Smooth muscle cell (in vitro differentiated cells): Measurements from ENCODE around the gene TMEM30A. TPM values are rescaled to one million over a fixed set of nuclear protein-coding genes. Genes with fewer than 3 reads are reported as not detected.

Source experiments
- DNase-seq: peaks from one replicate; lab custom pipeline; 2025; ENCODE audit not compliant: unreplicated experiment; lab: John Stamatoyannopoulos, UW
- H2AFZ ChIP-seq: fragments of 200-600 bp; sonication (generic); 2 replicates; pipeline ENCODE4 v1.6.0; 2016; ENCODE audit warnings: antibody characterized with exemption, low read depth, mild to moderate bottlenecking
- H3F3A ChIP-seq: fragments of 200-600 bp; sonication (generic); 2 replicates; pipeline ENCODE4 v1.6.0; 2017; ENCODE audit warnings: antibody characterized with exemption, low read depth
- H3K27ac ChIP-seq: fragments of 200-600 bp; sonication (generic); 2 replicates; pipeline ENCODE4 v1.5.1; 2016; ENCODE audit warnings: low read depth, mild to moderate bottlenecking
- H3K27me3 ChIP-seq: fragments of 200-600 bp; sonication (generic); 2 replicates; pipeline ENCODE4 v1.6.1; 2016; ENCODE audit warnings: low read depth, mild to moderate bottlenecking
- H3K36me3 ChIP-seq: fragments of 200-600 bp; sonication (generic); 2 replicates; pipeline ENCODE4 v1.5.1; 2016; ENCODE audit warnings: low read depth
- H3K4me1 ChIP-seq: fragments of 200-600 bp; sonication (generic); 2 replicates; pipeline ENCODE4 v1.5.1; 2016; ENCODE audit warnings: low read depth
- H3K4me2 ChIP-seq: fragments of 200-600 bp; sonication (generic); 2 replicates; pipeline ENCODE4 v1.6.0; 2016; ENCODE audit warnings: mild to moderate bottlenecking
- H3K4me3 ChIP-seq: fragments of 200-600 bp; sonication (generic); 2 replicates; pipeline ENCODE4 v1.5.1; 2016; ENCODE audit warnings: mild to moderate bottlenecking
- H3K79me2 ChIP-seq: fragments of 200-600 bp; sonication (generic); 2 replicates; pipeline ENCODE4 v1.6.0; 2016; ENCODE audit warnings: low read depth, mild to moderate bottlenecking
- H3K9ac ChIP-seq: fragments of 200-600 bp; sonication (generic); 2 replicates; pipeline ENCODE4 v1.6.0; 2016; ENCODE audit warnings: low read depth
- H3K9me3 ChIP-seq: fragments of 200-600 bp; sonication (generic); replicated peaks from 2 replicates; pipeline ENCODE4 v1.5.1; 2016; ENCODE audit warnings: low read depth
- H4K20me1 ChIP-seq: fragments of 200-600 bp; sonication (generic); 2 replicates; pipeline ENCODE4 v1.6.0; 2016; ENCODE audit warnings: low read depth
- CTCF ChIP-seq: fragments of 200-600 bp; sonication (generic); IDR thresholded peaks from 2 replicates; pipeline ENCODE4 v1.5.1; 2017; ENCODE audit warnings: borderline replicate concordance, mild to moderate bottlenecking, antibody characterized with exemption; ENCODE audit not compliant: insufficient read depth, poor library complexity, severe bottlenecking
- WGBS: methylation state at CpG from one replicate; pipeline ENCODE4 v1.1.7; 2016; ENCODE audit warnings: low lambda C conversion rate; 5-methylcytosine and 5-hydroxymethylcytosine counted together
- polyA plus RNA-seq: library from polyadenylated mRNA; unstranded; fragments of >200 nt; fragmentation: Nextera tagmentation; extraction: Ambion mirVana; gene quantifications from 2 replicates; pipeline ENCODE4 v1.2.1, GENCODE V29; 2016
- total RNA-seq: library from RNA; depleted of rRNA; stranded (reverse); fragments of >200 nt; gene quantifications from 2 replicates; pipeline ENCODE4 v1.2.3, GENCODE V29; 2014

The TMEM30A gene
- total and polyA plus RNA-seq, 2 experiments from 2014 or later, result 110 to 230 TPM

GRCh38 chr6:75307364-75308004 lies 22.9 kb upstream of the TMEM30A start:
- no peak for TF ChIP-seq CTCF
- H3F3A ChIP-seq, result no peaks in the 10 kb centered on the region
- WGBS, result 91% methylated on average over 2 of the region's 2 CpGs
- no peak overlapping the region for H3K4me2 ChIP-seq
- no peak overlapping the region for H3K4me3 ChIP-seq
- H3K79me2 ChIP-seq, result no peaks in the 10 kb centered on the region
- no peak overlapping the region for H2AFZ ChIP-seq
- no peak overlapping the region for H3K27ac ChIP-seq
- DNase-seq, result no peak
- H4K20me1 ChIP-seq, result no peaks in the 10 kb centered on the region
- H3K9ac ChIP-seq, result no peak overlapping the region
- no peaks in the 10 kb centered on the region for H3K27me3 ChIP-seq
- H3K9me3 ChIP-seq, result no peaks in the 10 kb centered on the region
- no peaks in the 10 kb centered on the region for H3K36me3 ChIP-seq
- peaks cover 9% of the 10 kb centered on the region for H3K4me1 ChIP-seq

- no peak for DNase-seq
- 85% methylated on average over 3 of the region's 3 CpGs for WGBS
Observed at GRCh38 chr6:75306064-75306463, 21.5 kb upstream of the TMEM30A start.

GRCh38 chr6:75305573-75305972 lies 21.0 kb upstream of the TMEM30A start:
- Histone ChIP-seq H3K27ac (no peak overlapping the region), H3K4me1 (peaks cover 10% of the 10 kb centered on the region), H3K9me3 (no peaks in the 10 kb centered on the region), H2AFZ (no peak overlapping the region), H3K79me2 (no peaks in the 10 kb centered on the region), H4K20me1 (no peaks in the 10 kb centered on the region), H3K27me3 (no peaks in the 10 kb centered on the region), H3F3A (no peaks in the 10 kb centered on the region), H3K36me3 (no peaks in the 10 kb centered on the region), H3K4me2 (no peak overlapping the region), H3K4me3 (no peak overlapping the region), H3K9ac (no peak overlapping the region)
- DNase-seq, result no peak
- 78% methylated on average over 5 of the region's 5 CpGs for WGBS
- no peak for TF ChIP-seq CTCF

More at GRCh38 chr6:75306064-75306463, 21.5 kb upstream of the TMEM30A start:
- Histone ChIP-seq H3K4me3 (no peak overlapping the region), H3K27ac (no peak overlapping the region), H3F3A (no peaks in the 10 kb centered on the region), H3K9me3 (no peaks in the 10 kb centered on the region), H4K20me1 (no peaks in the 10 kb centered on the region), H2AFZ (no peak overlapping the region), H3K36me3 (no peaks in the 10 kb centered on the region), H3K79me2 (no peaks in the 10 kb centered on the region), H3K4me1 (peaks cover 9% of the 10 kb centered on the region), H3K4me2 (no peak overlapping the region), H3K9ac (no peak overlapping the region), H3K27me3 (no peaks in the 10 kb centered on the region)
- TF ChIP-seq CTCF, result no peak

- Histone ChIP-seq H3K4me1 (peaks cover 16% of the 10 kb centered on the region), H3K27ac (no peak overlapping the region), H3K79me2 (no peaks in the 10 kb centered on the region), H3K9me3 (no peaks in the 10 kb centered on the region), H3K36me3 (no peaks in the 10 kb centered on the region), H3K4me3 (no peak overlapping the region), H3F3A (no peaks in the 10 kb centered on the region), H3K9ac (no peak overlapping the region), H3K27me3 (no peaks in the 10 kb centered on the region), H2AFZ (no peak overlapping the region), H3K4me2 (no peak overlapping the region), H4K20me1 (no peaks in the 10 kb centered on the region)
- WGBS, result 92% methylated on average over 3 of the region's 3 CpGs
- no peak for DNase-seq
- TF ChIP-seq CTCF, result no peak
Observed at GRCh38 chr6:75302280-75302679, 17.7 kb upstream of the TMEM30A start.
